DMS53 treated with DMSO at 0.1 percent for 48 hours (cell line): ENCODE results near the gene FSTL5.

Source experiments
- DNase-seq: peaks from one replicate; lab custom pipeline; 2025; ENCODE audit not compliant: unreplicated experiment; lab: John Stamatoyannopoulos, UW

The FSTL5 gene

GRCh38 chr4:161466316-161466715 lies 697.5 kb downstream of the FSTL5 start:
- DNase-seq = no peak

- DNase-seq = no peak
These were observed 700.4 kb downstream of the FSTL5 start for GRCh38 chr4:161463436-161463835.

GRCh38 chr4:161457906-161458305 lies 705.9 kb downstream of the FSTL5 start:
- DNase-seq = no peak

GRCh38 chr4:161457311-161457710 lies 706.5 kb downstream of the FSTL5 start:
- no peak for DNase-seq

- DNase-seq = no peak
These were observed 708.9 kb downstream of the FSTL5 start for GRCh38 chr4:161454860-161455259.

GRCh38 chr4:161448550-161449180 lies 715.1 kb downstream of the FSTL5 start:
- no peak for DNase-seq

- no peak for DNase-seq
These were observed 719.2 kb downstream of the FSTL5 start for GRCh38 chr4:161444626-161445025.

GRCh38 chr4:161442921-161443320 lies 720.9 kb downstream of the FSTL5 start:
- DNase-seq = no peak

- no peak for DNase-seq
These were observed 725.7 kb downstream of the FSTL5 start for GRCh38 chr4:161438096-161438495.

- no peak for DNase-seq
These were observed 735.4 kb downstream of the FSTL5 start for GRCh38 chr4:161428180-161428965.

GRCh38 chr4:161419822-161420221 lies 744.0 kb downstream of the FSTL5 start:
- DNase-seq = no peak

- no peak for DNase-seq
These were observed 751.9 kb downstream of the FSTL5 start for GRCh38 chr4:161411901-161412300.

- DNase-seq = no peak
These were observed 759.3 kb downstream of the FSTL5 start for GRCh38 chr4:161404346-161405110.

- no peak for DNase-seq
These were observed 760.0 kb downstream of the FSTL5 start for GRCh38 chr4:161403781-161404180.

- DNase-seq = no peak
These were observed 770.2 kb downstream of the FSTL5 start for GRCh38 chr4:161393602-161394001.

GRCh38 chr4:161382655-161383054 lies 781.1 kb downstream of the FSTL5 start:
- DNase-seq = no peak

GRCh38 chr4:161376275-161376674 lies 787.5 kb downstream of the FSTL5 start:
- peak; percentile 9 for DNase-seq

GRCh38 chr4:161364681-161365080 lies 799.1 kb downstream of the FSTL5 start:
- DNase-seq = no peak

- DNase-seq = no peak
These were observed 802.8 kb downstream of the FSTL5 start for GRCh38 chr4:161360982-161361381.

- no peak for DNase-seq
These were observed 804.3 kb downstream of the FSTL5 start for GRCh38 chr4:161359491-161359890.

- peak; percentile 86 for DNase-seq
These were observed 807.4 kb downstream of the FSTL5 start for GRCh38 chr4:161356351-161356750.

- DNase-seq = no peak
These were observed 812.9 kb downstream of the FSTL5 start for GRCh38 chr4:161350946-161351345.
